ENCODE data around the gene ZMAT2.
"Not testable (repeated sequence)": the region's sequence is repeated elsewhere in the genome, so short reads cannot be mapped to it uniquely, and the experiment has no call there.

The ZMAT2 gene, protein sequence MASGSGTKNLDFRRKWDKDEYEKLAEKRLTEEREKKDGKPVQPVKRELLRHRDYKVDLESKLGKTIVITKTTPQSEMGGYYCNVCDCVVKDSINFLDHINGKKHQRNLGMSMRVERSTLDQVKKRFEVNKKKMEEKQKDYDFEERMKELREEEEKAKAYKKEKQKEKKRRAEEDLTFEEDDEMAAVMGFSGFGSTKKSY

DNA sequence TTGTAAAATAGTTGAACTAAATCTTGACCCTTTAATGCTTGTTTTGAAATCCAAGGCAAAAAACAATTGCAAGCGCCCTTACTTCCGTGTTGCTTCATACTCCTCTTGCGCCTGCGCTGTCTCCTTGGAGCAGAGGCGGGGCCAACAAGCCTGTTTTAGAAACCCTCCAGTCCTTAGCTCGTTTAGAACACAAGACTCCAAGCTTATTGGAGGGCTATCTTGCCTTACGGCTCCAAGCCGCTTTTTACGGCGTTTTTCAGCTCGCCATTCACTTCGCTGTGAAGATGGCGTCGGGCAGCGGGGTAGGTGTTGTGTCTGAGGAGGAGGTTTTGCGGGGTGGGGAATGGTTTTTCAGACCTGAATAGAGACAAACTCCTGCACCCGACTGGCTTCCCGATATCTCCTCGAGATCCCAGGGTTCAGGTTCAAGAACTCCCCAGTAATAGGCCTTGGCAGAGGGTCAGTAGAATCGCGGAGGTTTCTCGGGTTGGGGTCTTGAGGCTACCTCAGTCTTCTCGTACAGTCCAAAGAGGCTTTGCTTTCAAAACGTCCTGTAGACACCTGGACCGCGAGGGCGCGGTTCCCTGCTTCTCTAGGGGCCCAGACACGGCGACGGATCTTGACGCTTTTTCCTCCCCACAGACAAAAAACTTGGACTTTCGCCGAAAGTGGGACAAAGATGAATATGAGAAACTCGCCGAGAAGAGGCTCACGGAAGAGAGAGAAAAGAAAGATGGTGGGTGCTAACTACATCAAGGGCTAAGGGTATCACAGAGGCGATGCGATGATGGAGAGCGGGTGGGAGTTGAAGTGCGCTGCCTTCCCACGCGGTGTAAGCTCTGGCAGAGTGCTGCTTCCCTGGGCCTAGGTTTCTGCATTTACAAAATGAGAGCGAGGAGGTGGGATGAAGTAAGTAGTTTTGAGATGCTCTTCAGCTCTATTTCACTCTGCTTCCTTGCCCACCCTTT, at the start of gene ZMAT2:
Gene ZMAT2, plus strand, starts transcription at position 271 of the 968 bp plus-strand sequence. Its CDS starts 14 bp downstream, at position 285.
- peak; percentile 89 for DNase-seq

DNA sequence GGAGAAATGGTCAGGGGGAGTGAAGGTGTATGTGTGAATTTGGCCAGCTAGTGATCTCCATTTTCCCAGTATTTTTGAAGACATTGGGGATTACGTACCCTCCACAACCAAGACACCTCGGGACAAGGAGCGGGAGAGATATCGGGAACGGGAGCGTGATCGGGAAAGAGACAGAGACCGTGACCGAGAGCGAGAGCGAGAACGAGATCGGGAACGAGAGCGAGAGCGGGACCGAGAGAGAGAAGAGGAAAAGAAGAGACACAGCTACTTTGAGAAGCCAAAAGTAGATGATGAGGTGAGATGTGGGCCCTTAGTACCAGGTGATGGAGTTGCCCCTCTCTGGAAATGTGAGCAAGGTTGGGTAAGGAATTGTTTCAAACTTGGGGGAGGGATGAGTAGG, 41.4 kb upstream of the ZMAT2 start:
- DNase-seq: no peak

DNA sequence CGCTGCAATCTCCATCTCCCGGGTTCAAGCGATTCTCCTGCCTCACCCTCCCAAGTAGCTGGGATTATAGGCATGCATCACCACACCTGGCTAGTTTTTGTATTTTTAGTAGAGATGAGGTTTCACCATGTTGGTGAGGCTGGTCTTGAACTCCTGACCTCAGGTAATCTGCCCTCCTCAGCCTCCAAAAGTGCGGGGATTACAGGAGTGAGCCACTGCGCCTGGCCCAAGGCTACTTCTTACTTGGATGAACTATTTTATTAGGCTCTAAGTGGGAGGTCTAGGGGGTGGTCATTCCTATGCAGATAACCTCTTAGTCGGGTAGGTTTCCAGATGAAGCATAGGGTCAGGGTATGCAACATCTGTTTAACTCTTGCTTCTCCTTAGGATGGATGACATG, 39.9 kb upstream of the ZMAT2 start:
- not testable (repeated sequence) for DNase-seq

DNA sequence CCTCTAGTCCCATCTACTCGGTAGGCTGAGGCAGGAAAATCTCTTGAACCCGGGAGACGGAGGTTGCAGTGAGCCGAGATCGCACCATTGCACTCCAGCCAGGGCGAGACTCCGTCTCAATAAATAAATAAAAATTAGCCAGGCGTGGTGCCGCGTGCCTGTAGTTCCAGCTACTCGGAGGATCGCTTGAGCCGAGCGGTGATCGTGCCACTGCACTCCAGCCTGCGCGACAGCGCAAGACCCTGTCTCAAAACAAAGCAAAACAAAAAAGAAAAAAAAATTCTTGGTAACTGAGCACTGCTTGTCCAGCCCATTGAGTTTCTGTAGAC, 36.3 kb upstream of the ZMAT2 start:
- DNase-seq: no peak

DNA sequence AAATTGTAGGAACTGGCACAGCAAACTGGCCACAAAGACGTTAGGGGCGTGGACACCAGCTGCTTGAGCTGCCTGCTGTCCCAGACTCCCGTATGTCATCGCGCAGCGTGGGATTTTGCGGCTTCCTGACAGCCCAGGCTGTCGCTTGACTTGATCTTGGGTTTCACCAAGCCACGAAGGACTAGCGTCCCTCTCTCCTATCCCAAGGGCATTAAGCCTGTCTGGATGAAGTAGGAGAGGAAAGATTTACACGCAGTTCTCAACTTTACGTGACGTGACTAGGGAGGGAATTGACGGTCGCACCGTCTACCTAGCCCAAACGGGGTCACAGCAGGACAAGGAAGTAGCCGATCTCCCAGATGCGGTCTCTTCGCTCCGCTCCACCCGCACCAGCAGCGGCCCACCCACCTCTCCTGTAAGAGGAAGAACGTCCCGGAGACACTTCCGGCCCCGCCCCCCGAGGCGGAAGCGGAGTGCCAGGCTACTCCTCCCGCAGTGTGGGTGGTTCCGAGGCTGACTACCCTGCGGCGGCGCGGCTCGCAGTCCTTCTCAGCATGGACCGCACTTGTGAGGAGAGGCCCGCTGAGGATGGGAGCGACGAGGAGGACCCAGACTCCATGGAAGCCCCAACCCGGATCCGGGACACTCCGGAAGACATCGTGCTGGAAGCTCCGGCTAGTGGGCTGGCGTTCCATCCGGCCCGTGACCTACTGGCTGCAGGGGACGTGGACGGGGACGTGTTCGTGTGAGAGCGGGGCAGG, 35.7 kb upstream of the ZMAT2 start, which contains the start of gene WDR55:
Gene WDR55, plus strand, starts transcription at position 546 of the 761 bp plus-strand sequence. Its CDS starts 9 bp downstream, at position 555.
- peak; percentile 97 for DNase-seq

DNA sequence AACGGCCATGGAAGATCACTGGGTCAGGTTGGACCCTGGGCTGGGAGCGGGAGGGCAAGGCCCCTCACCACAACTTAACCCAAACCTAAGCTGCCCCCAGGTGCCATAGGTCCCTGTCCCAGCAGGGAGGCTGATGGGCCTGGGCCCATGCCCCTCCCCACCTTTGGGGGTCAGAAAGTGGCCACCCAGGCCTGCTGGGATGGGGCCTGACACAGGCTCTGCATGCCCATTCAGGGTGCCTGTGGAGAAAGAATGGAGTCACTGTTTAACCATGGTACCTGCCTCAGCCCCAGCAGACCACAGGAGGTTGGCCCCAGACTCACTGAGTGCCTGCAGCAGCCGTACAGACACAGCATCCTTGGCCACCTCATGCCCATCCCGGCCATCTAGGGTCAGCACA, 29.2 kb upstream of the ZMAT2 start:
- DNase-seq: not testable (repeated sequence)

DNA sequence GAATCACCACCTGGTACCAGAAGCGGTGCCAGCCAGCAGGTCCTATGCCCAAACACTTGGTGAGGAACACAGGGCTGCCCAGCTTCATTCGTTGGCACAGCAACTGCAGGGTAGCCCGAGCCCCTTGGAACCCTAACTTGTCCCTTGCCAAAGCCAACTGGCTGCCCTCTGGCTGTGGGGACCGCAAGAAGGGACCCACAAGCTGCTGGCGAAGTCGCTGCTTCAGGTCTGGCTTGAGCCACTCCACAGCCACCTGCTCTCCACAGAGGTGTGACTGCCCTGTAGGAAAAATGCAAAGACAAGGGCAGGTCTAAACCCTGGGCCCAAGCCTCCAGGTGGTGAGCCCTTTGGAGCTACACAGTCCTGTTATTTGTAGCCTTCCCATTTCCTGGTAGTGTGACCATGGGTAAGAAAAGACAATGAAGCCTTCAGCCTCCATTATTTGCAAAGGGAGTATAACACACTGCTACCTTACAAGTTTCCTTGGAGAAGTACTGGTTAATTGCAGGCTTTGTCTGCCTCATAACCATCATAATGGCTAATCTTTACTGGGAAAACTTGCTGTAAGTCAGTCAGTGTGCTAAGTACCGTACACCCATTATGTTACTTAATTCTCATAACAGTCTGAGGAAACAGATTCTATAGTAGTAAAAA, 28.6 kb upstream of the ZMAT2 start:
- DNase-seq: no peak

DNA sequence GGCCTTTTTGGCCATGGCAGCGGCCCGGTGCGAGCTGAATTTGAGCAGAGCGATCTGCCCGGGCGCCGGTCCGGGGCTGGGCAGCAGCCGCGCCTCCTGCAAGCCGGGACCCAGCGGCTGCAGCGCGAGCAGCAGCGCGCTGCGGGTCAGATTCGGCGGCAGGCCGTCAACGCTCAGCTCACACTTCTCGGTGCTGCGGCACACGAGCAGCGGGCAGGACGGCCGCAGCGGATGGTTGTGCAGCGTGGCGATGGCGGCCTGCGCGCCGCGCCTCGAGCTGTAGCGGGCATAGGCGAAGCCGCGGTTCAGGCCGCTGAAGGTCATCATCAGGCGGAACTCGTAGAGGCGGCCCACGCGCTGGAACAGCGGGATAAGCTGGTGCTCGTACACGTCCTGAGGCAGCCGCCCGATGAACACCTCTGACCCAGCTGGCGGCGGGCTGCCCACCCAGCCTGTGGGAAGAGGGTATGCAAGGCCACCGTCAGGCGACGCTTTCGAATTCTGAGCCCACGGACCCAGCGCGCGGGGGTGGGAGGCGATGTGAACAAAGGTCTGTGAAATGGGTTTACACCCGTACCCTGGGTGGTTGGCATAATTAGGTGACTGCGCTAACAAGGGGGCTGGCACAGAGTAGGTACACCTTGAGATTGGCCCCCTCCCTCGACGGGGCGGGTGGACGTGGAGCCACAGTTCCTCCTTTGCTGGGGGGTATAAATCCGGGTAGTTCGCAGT, 27.6 kb upstream of the ZMAT2 start:
- no peak for DNase-seq

DNA sequence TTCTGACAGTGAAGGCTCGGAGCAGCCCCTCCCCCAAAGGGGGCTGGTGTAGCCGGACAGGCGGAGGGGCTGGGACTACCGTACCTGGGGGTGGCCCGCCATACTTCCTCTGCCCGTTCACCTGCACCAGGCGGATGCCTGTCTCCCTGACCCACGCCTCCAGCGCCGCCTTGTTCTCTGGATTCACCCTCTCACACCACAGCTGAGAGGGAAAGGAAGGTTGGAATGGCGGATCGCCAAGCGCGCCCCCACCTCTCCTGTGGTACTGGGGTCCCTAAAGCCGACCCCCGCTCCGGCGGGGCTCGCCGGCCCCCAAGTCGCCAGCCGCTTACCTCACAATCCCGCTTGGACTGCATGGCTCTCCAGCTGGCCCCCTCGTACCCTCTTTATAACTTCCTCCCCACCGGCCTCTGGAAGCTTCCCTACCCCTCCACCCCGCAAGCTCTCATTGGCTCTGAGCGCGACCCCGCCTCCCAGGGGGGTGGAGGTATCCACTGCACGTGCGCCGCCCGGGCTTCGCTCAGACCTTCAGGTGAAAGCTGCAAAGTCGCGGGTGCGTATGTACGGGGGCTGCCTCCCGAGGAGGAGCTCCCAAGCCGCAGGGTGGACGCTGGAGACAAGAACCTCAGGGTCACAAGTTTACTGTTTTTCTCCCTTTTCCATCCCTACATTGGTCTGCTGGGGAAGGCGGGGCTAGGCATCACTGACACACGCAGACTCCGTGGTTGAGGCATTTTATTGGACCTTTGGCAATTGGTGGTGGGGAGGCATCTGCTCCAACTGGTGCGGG, 26.9 kb upstream of the ZMAT2 start, which contains the start of gene DND1:
Gene DND1, minus strand, starts transcription at position 390 of the 790 bp plus-strand sequence. Its CDS starts 34 bp downstream, at position 356.
- no peak for DNase-seq

DNA sequence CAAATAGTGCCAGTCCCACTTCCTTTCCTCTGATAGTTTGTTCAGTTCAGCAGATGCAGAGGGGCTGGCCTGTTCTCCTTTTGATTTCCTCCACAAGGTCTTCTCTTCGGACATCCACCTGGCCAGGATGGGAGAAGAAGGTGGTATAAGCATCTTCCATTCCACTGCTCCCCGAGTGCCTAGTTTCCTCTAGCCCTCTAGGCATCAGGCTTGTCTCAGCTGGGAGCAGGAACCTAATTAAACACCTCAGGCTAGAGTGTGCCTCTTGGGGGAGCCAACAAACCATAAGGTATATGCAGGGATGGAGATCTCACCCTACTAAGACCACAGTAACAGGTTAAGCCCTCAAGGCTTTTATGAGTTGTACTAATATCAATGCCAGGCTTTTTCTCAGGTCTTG, 26.0 kb upstream of the ZMAT2 start:
- DNase-seq: no peak

DNA sequence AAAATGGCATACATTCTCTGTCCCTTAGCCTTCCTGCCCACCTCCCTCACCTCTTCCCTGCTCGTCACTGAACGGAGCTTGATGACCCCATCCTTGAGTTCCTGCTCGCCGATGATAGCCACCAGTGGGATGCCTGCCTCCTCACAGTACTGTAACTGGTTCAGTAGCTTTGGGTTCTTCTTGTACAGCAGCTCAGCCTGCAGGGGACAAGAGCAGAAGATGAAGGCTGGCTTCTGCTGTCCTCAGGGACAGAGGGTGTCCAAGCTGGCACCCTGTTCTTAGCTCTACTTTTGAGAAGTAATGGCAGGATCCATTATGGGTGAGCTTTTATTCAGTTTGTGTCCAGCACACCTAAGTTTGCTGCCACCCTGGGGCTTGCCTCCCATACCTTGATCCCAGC, 25.6 kb upstream of the ZMAT2 start:
- DNase-seq: no peak

DNA sequence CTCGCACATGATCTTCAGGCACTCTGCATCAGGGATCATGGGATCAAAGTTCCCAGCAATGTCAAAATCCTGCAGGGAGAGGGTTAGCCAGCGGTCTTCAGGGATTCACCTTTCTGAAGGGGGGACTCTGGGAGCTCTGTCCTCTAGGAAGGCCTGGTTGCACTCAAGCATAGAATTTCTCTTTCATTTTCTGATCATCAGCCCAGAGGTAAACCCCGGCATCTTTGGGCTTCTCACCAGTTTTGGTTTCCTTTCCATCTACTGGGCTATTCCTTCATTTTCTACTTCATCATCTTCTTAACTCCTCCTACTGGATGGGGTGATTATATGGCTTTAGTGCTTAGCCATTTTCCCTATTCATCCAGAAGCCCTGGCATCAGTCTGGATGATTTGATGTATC, 22.3 kb upstream of the ZMAT2 start:
- DNase-seq: no peak

DNA sequence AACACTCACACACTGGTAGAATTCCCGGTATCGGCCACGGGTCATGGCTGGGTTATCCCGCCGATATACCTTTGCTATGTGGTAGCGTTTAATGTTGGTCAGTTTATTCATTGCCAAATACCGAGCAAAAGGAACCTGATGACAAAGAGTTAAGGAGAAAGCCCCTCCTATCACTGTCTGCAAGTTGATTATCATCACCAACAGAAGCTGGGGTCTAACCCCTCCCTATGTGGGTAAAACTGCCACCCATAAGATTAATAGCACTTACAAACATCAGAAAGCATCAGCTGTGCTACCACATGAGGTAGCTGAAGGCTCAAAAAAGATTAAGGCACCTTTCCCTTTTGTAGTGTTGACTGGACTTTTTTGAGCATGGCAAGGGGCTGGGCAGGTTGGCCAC, 21.3 kb upstream of the ZMAT2 start:
- no peak for DNase-seq

DNA sequence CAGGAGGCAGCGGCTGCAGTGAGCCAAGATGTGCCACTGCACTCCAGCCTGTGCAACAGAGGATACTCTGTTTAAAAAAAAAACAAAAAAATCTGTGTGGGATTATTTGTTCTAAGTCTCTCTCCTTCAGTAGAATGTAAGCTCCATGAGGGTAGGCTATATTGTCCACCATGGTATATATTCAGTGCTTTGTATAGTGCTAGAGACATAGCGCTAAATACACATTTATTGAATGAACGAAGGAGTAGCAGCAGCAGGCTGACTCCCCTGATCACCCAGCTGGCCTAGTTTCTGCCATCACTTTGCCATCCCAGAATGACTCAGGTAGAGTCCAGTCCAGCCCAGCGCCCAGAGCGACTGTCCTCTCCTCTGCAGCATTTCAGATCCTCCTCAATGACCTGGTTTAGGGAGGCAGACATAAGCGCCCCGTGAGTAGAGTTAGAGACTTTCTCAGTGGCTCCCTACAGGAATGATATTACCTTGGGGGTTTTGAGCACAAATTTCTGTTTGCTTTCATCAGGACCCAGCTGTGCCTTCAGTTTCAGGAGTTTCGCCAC, 9.8 kb upstream of the ZMAT2 start:
- no peak for DNase-seq

DNA sequence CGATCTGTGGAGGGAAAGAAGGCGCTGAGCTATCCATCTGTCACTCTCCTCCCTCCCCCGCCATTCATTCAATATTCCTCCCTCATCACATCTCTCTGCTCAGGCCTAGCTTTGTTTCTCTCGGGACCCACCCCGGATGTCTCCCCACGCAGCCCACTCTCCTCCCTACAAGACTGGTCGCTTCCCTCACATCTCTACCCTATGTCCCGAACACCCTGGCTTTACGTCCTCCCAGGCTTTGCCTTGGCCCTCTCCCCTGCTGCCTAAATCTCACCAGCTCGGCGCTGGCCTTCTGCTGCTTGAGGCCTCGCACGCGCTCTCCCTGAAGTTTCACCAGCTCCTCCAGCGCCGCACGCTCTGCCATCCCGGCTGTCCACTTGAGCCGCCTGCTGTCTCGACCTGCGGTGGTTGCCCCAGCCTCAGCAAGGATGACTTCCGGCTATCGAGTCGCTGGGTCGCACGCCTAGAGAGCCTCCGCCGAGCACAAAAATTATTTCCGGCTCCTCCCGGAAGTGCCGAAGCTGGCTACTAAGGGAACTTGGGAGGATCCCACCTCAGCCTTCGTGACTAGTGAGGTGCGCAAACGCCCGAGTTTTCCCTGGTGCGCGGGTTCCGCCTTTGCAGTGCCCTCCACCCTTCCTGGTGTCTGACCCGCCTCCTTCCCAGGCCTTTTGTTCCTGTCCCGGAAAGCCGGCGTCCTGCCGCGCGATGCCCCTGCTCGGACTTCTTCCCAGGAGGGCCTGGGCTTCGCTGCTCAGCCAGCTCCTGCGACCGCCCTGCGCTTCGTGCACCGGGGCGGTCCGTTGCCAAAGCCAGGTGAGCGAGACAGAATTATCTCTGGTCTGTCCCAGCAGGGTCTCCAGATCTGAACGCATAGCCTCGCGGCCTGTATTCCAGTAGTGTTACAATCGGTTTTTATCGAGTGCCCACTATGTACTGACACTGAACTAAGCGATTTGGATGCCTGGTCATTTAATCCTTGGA, 9.0 kb upstream of the ZMAT2 start, which contains the start of the genes HARS1 and HARS2:
Gene HARS1, minus strand, starts transcription at position 430 of the 984 bp plus-strand sequence. Its CDS starts 66 bp downstream, at position 364.
Gene HARS2, plus strand, starts transcription at position 515 of the 984 bp plus-strand sequence. Its CDS starts 194 bp downstream, at position 709.
- peak; percentile 91 for DNase-seq

DNA sequence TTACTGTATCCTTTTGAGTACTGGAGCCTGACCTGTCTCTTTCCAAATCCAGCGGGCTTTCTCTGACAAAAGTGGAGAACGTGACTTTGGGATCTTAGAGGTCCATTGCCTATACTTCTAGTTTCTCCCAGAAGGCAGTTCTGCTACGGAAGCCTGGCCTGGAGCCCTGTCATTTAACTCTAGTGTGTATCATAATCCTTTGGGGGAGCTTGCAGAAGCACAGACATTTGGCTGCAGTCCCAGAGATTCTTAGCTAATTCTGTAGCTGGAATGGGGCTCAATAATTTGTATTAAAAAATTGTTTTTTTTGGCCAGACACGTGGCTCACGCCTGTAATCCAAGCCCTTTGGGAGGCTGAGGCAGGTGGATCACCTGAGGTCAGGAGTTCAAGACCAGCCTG, 6.0 kb upstream of the ZMAT2 start:
- DNase-seq: no peak

DNA sequence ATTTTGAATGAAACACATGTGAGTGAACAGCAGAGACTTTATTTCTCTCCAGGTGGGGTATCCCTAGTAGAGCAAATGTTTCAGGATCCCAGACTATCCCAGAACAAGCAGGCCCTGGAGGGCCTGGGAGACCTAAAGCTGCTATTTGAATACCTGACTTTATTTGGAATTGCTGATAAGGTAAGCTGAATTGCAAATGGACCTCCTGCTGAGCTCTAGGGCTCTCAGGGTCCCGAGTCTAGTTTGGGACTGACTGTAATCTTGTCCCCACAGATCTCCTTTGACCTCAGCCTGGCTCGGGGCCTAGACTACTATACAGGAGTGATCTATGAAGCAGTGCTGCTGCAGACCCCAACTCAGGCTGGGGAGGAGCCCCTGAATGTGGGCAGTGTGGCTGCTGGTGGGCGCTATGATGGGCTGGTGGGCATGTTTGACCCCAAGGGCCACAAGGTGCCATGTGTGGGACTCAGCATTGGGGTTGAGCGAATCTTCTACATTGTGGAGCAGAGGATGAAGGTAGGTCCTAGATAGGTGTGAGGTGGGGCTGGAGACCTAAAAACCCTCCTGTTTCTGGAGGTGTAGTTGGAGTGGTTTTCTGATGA, 3.3 kb upstream of the ZMAT2 start:
- DNase-seq: no peak

DNA sequence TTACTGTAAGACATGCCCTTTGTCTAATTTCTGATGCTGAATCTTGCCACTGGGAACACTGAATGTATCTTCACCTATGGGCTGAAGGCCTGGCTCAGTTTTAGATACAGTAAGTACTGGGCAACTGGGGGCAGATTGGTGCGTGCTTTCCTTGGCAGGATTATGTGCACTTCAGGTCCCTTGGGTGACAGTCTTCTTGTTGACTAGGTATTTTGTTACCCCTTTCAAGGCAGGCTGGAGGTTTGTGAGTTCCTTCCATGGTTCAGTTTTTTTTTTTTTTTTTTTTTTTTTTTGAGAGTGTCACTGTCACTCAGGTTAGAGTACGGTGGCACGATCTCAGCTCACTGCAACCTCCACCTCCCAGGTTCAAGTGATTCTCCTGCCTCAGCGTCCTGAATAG, 7.6 kb downstream of the ZMAT2 start:
- no peak for DNase-seq

DNA sequence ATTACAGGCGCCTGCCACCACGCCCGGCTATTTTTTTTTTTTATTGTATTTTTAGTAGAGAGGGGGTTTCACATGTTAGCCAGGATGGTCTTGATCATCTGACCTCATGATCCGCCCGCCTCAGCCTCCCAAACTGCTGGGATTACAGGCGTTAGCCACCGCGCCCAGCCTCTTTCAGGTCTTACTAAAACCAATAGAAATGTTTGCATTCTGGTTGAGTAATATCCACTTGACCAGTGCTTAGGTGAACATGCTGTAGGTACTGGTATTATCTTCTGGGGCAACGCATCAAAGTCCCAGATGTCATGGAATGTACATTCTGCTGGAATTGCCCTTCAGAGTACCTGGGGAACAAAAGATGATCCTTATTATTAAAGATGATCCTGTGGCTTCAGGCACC, 8.5 kb downstream of the ZMAT2 start:
- not testable (repeated sequence) for DNase-seq

All from activated CD8-positive, alpha-beta memory T cell treated with anti-CD3 and anti-CD28 coated beads for 24 hours (primary cell).